CD14-positive monocyte (primary cell): ENCODE data around the gene TADA3. TPM values are rescaled to one million over a fixed set of nuclear protein-coding genes. Genes with fewer than 3 reads are reported as not detected.

Source experiments
- DNase-seq, 3 donors: peaks; one replicate each; pipeline ENCODE4 v3.0.0-alpha.2; 2011 to 2022
- H2AFZ ChIP-seq: 2 replicates; pipeline ENCODE4 v1.6.0; 2012; ENCODE audit warnings: mild to moderate bottlenecking, low read depth, low read length, inconsistent platforms; ENCODE audit not compliant: insufficient read depth, poor library complexity, severe bottlenecking
- H3K27ac ChIP-seq, 2 donors: 1 replicate in 1 of 2; 2 replicates in 1 of 2; pipeline ENCODE4 v1.5.1; 2012 to 2013; ENCODE audit warnings: low read length in 2 of 2, control low read depth in 1 of 2, inconsistent platforms in 1 of 2, low read depth in 1 of 2, mild to moderate bottlenecking in 1 of 2
- H3K27me3 ChIP-seq, 2 donors: one replicate each; pipeline versions ENCODE4 v1.6.0 to v1.6.1; 2011 to 2013; ENCODE audit warnings: low read length in 2 of 2; ENCODE audit not compliant: control insufficient read depth in 2 of 2, insufficient read depth in 2 of 2
- H3K36me3 ChIP-seq, 2 donors: replicated peaks in 1 of 2; 1 replicate in 1 of 2; 2 replicates in 1 of 2; pipeline versions ENCODE4 v1.5.1 to v1.6.1; 2012 to 2013; ENCODE audit warnings: low read length in 2 of 2, control low read depth in 1 of 2, inconsistent platforms in 1 of 2, mild to moderate bottlenecking in 1 of 2; ENCODE audit not compliant: insufficient read depth in 2 of 2, control insufficient read depth in 1 of 2
- H3K4me1 ChIP-seq, 2 donors: 1 replicate in 1 of 2; 2 replicates in 1 of 2; pipeline versions ENCODE4 v1.5.1 to v1.6.1; 2012 to 2013; ENCODE audit warnings: low read length in 2 of 2, control low read depth in 1 of 2, inconsistent platforms in 1 of 2, mild to moderate bottlenecking in 1 of 2, moderate library complexity in 1 of 2; ENCODE audit not compliant: insufficient read depth in 2 of 2, control insufficient read depth in 1 of 2
- H3K4me2 ChIP-seq: replicated peaks from 2 replicates; pipeline ENCODE3; 2012; ENCODE audit warnings: low read length, moderate library complexity, mild to moderate bottlenecking; ENCODE audit not compliant: poor library complexity, severe bottlenecking; ENCODE audit errors: extremely low read depth
- H3K4me3 ChIP-seq, 3 experiments: fragments of 200-600 bp in 1 of 3; sonication (generic) in 1 of 3; replicated peaks in 1 of 3; 1 replicate in 2 of 3; 2 replicates in 1 of 3; pipeline ENCODE4 v1.5.1; 2011 to 2013; ENCODE audit warnings: low read length in 3 of 3, mild to moderate bottlenecking in 3 of 3, control low read depth in 2 of 3, low read depth in 2 of 3, inconsistent platforms in 1 of 3, moderate library complexity in 1 of 3
- H3K79me2 ChIP-seq: 2 replicates; pipeline ENCODE4 v1.6.0; 2012; ENCODE audit warnings: mild to moderate bottlenecking, control low read depth, inconsistent platforms, low read length, moderate library complexity; ENCODE audit not compliant: insufficient read depth
- H3K9ac ChIP-seq: 2 replicates; pipeline ENCODE4 v1.6.0; 2017; ENCODE audit warnings: low read length, mild to moderate bottlenecking; ENCODE audit not compliant: insufficient read depth, poor library complexity, severe bottlenecking
- H3K9me3 ChIP-seq, 2 donors: replicated peaks in 1 of 2; 1 replicate in 1 of 2; 2 replicates in 1 of 2; pipeline versions ENCODE4 v1.5.1 to v1.6.1; 2012 to 2013; ENCODE audit warnings: low read length in 2 of 2, control low read depth in 1 of 2; ENCODE audit not compliant: control insufficient read depth in 1 of 2, insufficient read depth in 1 of 2
- H4K20me1 ChIP-seq: 2 replicates; pipeline ENCODE4 v1.6.0; 2012; ENCODE audit warnings: mild to moderate bottlenecking, low read length, control low read depth, moderate library complexity; ENCODE audit not compliant: insufficient read depth
- H3K27ac Mint-ChIP-seq, 7 donors: one replicate each; pipeline ENCODE4 v1.8.0; 2020; ENCODE audit warnings: mild to moderate bottlenecking in 7 of 7, mixed read lengths in 7 of 7, moderate library complexity in 6 of 7, inconsistent platforms in 2 of 7
- H3K27me3 Mint-ChIP-seq, 3 donors: one replicate each; pipeline ENCODE4 v1.8.0; 2021 to 2022; ENCODE audit warnings: low read depth in 3 of 3, mild to moderate bottlenecking in 3 of 3, mixed read lengths in 3 of 3, moderate library complexity in 3 of 3, inconsistent platforms in 1 of 3
- H3K36me3 Mint-ChIP-seq, 2 donors: one replicate each; pipeline ENCODE4 v1.8.0; 2020; ENCODE audit warnings: mixed read lengths in 2 of 2, inconsistent platforms in 1 of 2, mild to moderate bottlenecking in 1 of 2
- H3K4me1 Mint-ChIP-seq: one replicate; pipeline ENCODE4 v1.8.0; 2020; ENCODE audit warnings: mild to moderate bottlenecking, mixed read lengths
- H3K4me3 Mint-ChIP-seq, 2 donors: one replicate each; pipeline ENCODE4 v1.8.0; 2020; ENCODE audit warnings: mild to moderate bottlenecking in 2 of 2, mixed read lengths in 2 of 2, moderate library complexity in 1 of 2
- H3K9me3 Mint-ChIP-seq, 7 donors: one replicate each; pipeline ENCODE4 v1.8.0; 2020 to 2022; ENCODE audit warnings: mixed read lengths in 7 of 7, mild to moderate bottlenecking in 6 of 7, moderate library complexity in 6 of 7, inconsistent platforms in 2 of 7
- CTCF ChIP-seq: fragments of 200-600 bp; IDR thresholded peaks from one replicate; pipeline ENCODE4 v1.8.0; 2022; ENCODE audit warnings: antibody characterized with exemption, mild to moderate bottlenecking
- WGBS: methylation state at CpG from one replicate; pipeline ENCODE4 v1.1.5; 2013; ENCODE audit warnings: missing lambda C conversion rate; ENCODE audit not compliant: insufficient coverage; 5-methylcytosine and 5-hydroxymethylcytosine counted together
- intact Hi-C, 2 donors: fragments of 100-400 bp; cut with micrococcal nuclease; formaldehyde crosslinking; loops; one replicate each; pipeline versions ENCODE4 v1.15.0 to v1.15.1; 2023
- polyA plus RNA-seq, 3 donors: library from polyadenylated mRNA; depleted of rRNA in 1 of 3; unstranded in 2 of 3; stranded (reverse) in 1 of 3; fragments of 300-500 nt in 2 of 3; fragments of >200 nt in 1 of 3; fragmentation: Illumina TruSeq in 2 of 3; gene quantifications; 1 replicate in 2 of 3; 2 replicates in 1 of 3; pipeline ENCODE4 v1.2.3, GENCODE V29; 2012 to 2021

The TADA3 gene
- polyA plus RNA-seq, 3 donors = 36.1 to 47.2 (median 46.9) TPM

- H3K4me3 ChIP-seq = peak overlapping the region; percentile 49 to 81 (median 61)
- intact Hi-C loops = no loop called here
- peaks cover 34 to 39% of the 10 kb centered on the region in 2 donors for H3K36me3 ChIP-seq
- H3K9me3 ChIP-seq = no peaks in the 10 kb centered on the region
- H2AFZ ChIP-seq = peak overlapping the region; percentile 87
- WGBS = 19% methylated on average over 17 of the region's 18 CpGs
- Mint-ChIP-seq H3K27ac (peak overlapping the region in 6 of 7 donors; percentile 35 to 88 (median 72)), H3K27me3 (peaks cover 0 to 5% (median 0%) of the 10 kb centered on the region in 3 donors), H3K4me1 (peaks cover 30% of the 10 kb centered on the region), H3K36me3 (peaks cover 45 to 55% of the 10 kb centered on the region in 2 donors), H3K9me3 (peaks cover 0 to 2% (median 0%) of the 10 kb centered on the region in 7 donors), H3K4me3 (peak overlapping the region; percentile 86 to 93)
- DNase-seq = no peak
- peaks cover 18% of the 10 kb centered on the region for H4K20me1 ChIP-seq
- H3K9ac ChIP-seq = peak overlapping the region; percentile 85
- peak overlapping the region; percentile 97 for H3K4me2 ChIP-seq
- no peak for TF ChIP-seq CTCF
- H3K27me3 ChIP-seq = no peaks in the 10 kb centered on the region
- peaks cover 3% of the 10 kb centered on the region for H3K79me2 ChIP-seq
- peaks cover 16 to 21% of the 10 kb centered on the region in 2 donors for H3K4me1 ChIP-seq
- H3K27ac ChIP-seq = peak overlapping the region; percentile 81 to 88
These were observed 18.1 kb upstream of the TADA3 start for GRCh38 chr3:9810433-9810770.

GRCh38 chr3:9809615-9810432, 17.6 kb upstream of the TADA3 start, which contains the start of gene TTLL3:
TTLL3 (plus strand) TSS chr3:9810262; CDS start chr3:9810662, 400 bp downstream.
- peaks cover 23% of the 10 kb centered on the region for H4K20me1 ChIP-seq
- H3K27ac Mint-ChIP-seq = peak within 1 kb of the TSS; percentile 93 to 96 (median 95)
- no peak for TF ChIP-seq CTCF
- peaks cover 30% of the 10 kb centered on the region for H3K4me1 Mint-ChIP-seq
- peaks cover 16 to 21% of the 10 kb centered on the region in 2 donors for H3K4me1 ChIP-seq
- intact Hi-C loops = no loop called here
- peak within 1 kb of the TSS; percentile 81 to 88 for H3K27ac ChIP-seq
- peak within 1 kb of the TSS; percentile 87 for H2AFZ ChIP-seq
- DNase-seq = peak; percentile 66 to 70 (median 68)
- peak within 1 kb of the TSS; percentile 93 to 94 for H3K4me3 Mint-ChIP-seq
- H3K36me3 ChIP-seq = peaks cover 40 to 45% of the 10 kb centered on the region in 2 donors
- H3K9ac ChIP-seq = peak within 1 kb of the TSS; percentile 85
- H3K9me3 Mint-ChIP-seq = peaks cover 0 to 2% (median 0%) of the 10 kb centered on the region in 7 donors
- H3K27me3 ChIP-seq = no peaks in the 10 kb centered on the region
- peak within 1 kb of the TSS; percentile 49 to 81 (median 61) for H3K4me3 ChIP-seq
- peaks cover 51 to 61% of the 10 kb centered on the region in 2 donors for H3K36me3 Mint-ChIP-seq
- H3K27me3 Mint-ChIP-seq = peaks cover 0 to 5% (median 0%) of the 10 kb centered on the region in 3 donors
- peak within 1 kb of the TSS; percentile 97 for H3K4me2 ChIP-seq
- H3K9me3 ChIP-seq = no peaks in the 10 kb centered on the region
- under 1% methylated on average over 68 of the region's 76 CpGs for WGBS
- H3K79me2 ChIP-seq = peaks cover 3% of the 10 kb centered on the region
